Fibroblast of mammary gland (primary cell): ENCODE results near the gene LPXN.
A peak's percentile ranks its signal among the peaks of the same experiment; 100 is the strongest.

ENCODE experiments used
- DNase-seq: peaks from one replicate; pipeline ENCODE4 v3.0.0-alpha.2; 2010; ENCODE audit warnings: low read depth
- H3K4me3 ChIP-seq: 2 replicates; pipeline ENCODE4 v1.5.1; 2011; ENCODE audit warnings: low read depth, mild to moderate bottlenecking, low read length, moderate library complexity; ENCODE audit not compliant: control insufficient read depth
- CTCF ChIP-seq: conservative IDR thresholded peaks from 2 replicates; pipeline ENCODE4 v1.5.1; 2011; ENCODE audit warnings: low read depth, low read length, inconsistent platforms; ENCODE audit not compliant: control insufficient read depth, insufficient read depth

The LPXN gene

GRCh38 chr11:58525037-58525614 is 50.5 kb downstream of the LPXN start:
- H3K4me3 ChIP-seq: no peak overlapping the region
- TF ChIP-seq CTCF: no peak
- no peak for DNase-seq

GRCh38 chr11:58524232-58525036 is 51.2 kb downstream of the LPXN start:
- peak; percentile 86 for DNase-seq
- TF ChIP-seq CTCF: peak; percentile 96
- no peak overlapping the region for H3K4me3 ChIP-seq

GRCh38 chr11:58513747-58514367 is 61.8 kb downstream of the LPXN start:
- TF ChIP-seq CTCF: peak; percentile 75
- no peak overlapping the region for H3K4me3 ChIP-seq
- DNase-seq: peak; percentile 75

- H3K4me3 ChIP-seq: no peak overlapping the region
- DNase-seq: no peak
- TF ChIP-seq CTCF: no peak
These were observed 64.0 kb downstream of the LPXN start for GRCh38 chr11:58511636-58512035.

- DNase-seq: no peak
- no peak overlapping the region for H3K4me3 ChIP-seq
These were observed 65.9 kb downstream of the LPXN start for GRCh38 chr11:58509748-58510147.

GRCh38 chr11:58508814-58509213 is 66.8 kb downstream of the LPXN start:
- H3K4me3 ChIP-seq: no peak overlapping the region
- no peak for TF ChIP-seq CTCF
- DNase-seq: no peak

More at GRCh38 chr11:58509748-58510147, 65.9 kb downstream of the LPXN start:
- no peak for TF ChIP-seq CTCF
